Activated gamma-delta T cell treated with anti-CD3 and anti-CD28 coated beads, Interleukin-2, amount 50 U/mL, for 16 hours (primary cell): ENCODE results near the gene ADTRP.

ENCODE experiments used
- DNase-seq: peaks from one replicate; pipeline ENCODE4 v3.0.0-alpha.2; 2020; ENCODE audit warnings: low read depth

ADTRP gene

GRCh38 chr6:11773013-11773412 lies 5.6 kb downstream of the ADTRP start:
- DNase-seq: no peak

- no peak for DNase-seq
Measured at GRCh38 chr6:11772109-11772825, 6.3 kb downstream of the ADTRP start.

GRCh38 chr6:11771473-11772048 lies 7.0 kb downstream of the ADTRP start:
- no peak for DNase-seq

- DNase-seq: no peak
Measured at GRCh38 chr6:11770546-11771466, 7.8 kb downstream of the ADTRP start.

- no peak for DNase-seq
Measured at GRCh38 chr6:11769811-11770545, 8.6 kb downstream of the ADTRP start.

- no peak for DNase-seq
Measured at GRCh38 chr6:11769244-11769643, 9.4 kb downstream of the ADTRP start.

GRCh38 chr6:11767978-11768756 lies 10.4 kb downstream of the ADTRP start:
- DNase-seq: no peak

GRCh38 chr6:11767458-11767857 lies 11.1 kb downstream of the ADTRP start:
- no peak for DNase-seq

GRCh38 chr6:11766589-11767450 lies 11.8 kb downstream of the ADTRP start:
- DNase-seq: no peak

- no peak for DNase-seq
Measured at GRCh38 chr6:11766043-11766442, 12.6 kb downstream of the ADTRP start.

GRCh38 chr6:11764250-11764604 lies 14.4 kb downstream of the ADTRP start:
- no peak for DNase-seq

GRCh38 chr6:11763460-11764249 lies 14.9 kb downstream of the ADTRP start:
- no peak for DNase-seq

- DNase-seq: no peak
Measured at GRCh38 chr6:11762794-11763459, 15.7 kb downstream of the ADTRP start.

- no peak for DNase-seq
Measured at GRCh38 chr6:11761744-11762620, 16.6 kb downstream of the ADTRP start.

- DNase-seq: no peak
Measured at GRCh38 chr6:11760015-11760473, 18.6 kb downstream of the ADTRP start.

GRCh38 chr6:11758878-11759277 lies 19.7 kb downstream of the ADTRP start:
- DNase-seq: no peak

- no peak for DNase-seq
Measured at GRCh38 chr6:11756726-11757125, 21.9 kb downstream of the ADTRP start.

GRCh38 chr6:11756292-11756691 lies 22.3 kb downstream of the ADTRP start:
- DNase-seq: no peak
